GM12873 (cell line): ENCODE data around the gene FAM13B.

ENCODE experiments used
- TF ChIP-seq, protein P1 (sequence below): IDR thresholded peaks from 2 replicates; pipeline ENCODE4 v1.5.1; 2012; ENCODE audit warnings: low read depth, mild to moderate bottlenecking, moderate library complexity, low read length, control low read depth; ENCODE audit not compliant: insufficient read depth; ENCODE audit errors: missing control alignments

FAM13B gene

DNA sequence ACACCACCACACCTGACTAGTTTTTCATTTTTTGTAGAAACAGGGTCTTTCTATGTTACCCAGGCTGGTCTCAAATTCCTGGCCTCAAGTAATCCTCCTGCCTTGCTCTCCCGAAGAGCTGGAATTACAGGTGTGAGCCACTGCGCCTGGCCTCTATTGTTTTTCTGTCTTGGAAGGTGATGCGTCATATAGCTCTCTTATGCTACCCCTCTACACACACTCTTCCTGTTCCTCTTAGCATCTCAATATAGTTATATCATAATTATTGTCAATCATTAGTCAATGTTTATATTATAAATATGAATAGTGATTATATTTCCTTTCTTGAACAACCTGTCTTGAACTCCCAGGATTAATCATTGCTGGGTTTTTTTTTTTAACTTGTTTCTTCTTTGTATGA is 136.3 kb downstream of the FAM13B start:
- TF ChIP-seq, protein P1, sequence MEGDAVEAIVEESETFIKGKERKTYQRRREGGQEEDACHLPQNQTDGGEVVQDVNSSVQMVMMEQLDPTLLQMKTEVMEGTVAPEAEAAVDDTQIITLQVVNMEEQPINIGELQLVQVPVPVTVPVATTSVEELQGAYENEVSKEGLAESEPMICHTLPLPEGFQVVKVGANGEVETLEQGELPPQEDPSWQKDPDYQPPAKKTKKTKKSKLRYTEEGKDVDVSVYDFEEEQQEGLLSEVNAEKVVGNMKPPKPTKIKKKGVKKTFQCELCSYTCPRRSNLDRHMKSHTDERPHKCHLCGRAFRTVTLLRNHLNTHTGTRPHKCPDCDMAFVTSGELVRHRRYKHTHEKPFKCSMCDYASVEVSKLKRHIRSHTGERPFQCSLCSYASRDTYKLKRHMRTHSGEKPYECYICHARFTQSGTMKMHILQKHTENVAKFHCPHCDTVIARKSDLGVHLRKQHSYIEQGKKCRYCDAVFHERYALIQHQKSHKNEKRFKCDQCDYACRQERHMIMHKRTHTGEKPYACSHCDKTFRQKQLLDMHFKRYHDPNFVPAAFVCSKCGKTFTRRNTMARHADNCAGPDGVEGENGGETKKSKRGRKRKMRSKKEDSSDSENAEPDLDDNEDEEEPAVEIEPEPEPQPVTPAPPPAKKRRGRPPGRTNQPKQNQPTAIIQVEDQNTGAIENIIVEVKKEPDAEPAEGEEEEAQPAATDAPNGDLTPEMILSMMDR, result no peak

DNA sequence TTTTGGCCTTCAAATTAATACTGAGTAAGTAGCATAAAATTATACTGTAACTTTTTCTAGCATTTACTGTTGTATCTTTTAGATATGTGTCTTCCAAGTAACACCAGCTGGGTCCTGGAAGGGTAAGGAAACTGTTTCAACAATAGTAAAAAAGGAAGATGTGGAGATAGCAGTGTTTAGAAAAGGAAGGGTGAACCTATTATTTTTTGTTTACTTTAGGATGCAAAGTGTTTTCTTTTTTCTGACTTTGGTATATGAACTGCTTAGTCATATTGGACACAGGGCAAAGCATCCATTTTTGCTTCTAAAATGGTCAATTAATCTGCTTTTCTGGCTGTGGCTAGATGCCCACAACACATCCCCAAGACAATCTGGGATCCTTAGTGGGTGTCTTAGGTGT is 138.3 kb downstream of the FAM13B start:
- TF ChIP-seq, protein P1, result no peak

DNA sequence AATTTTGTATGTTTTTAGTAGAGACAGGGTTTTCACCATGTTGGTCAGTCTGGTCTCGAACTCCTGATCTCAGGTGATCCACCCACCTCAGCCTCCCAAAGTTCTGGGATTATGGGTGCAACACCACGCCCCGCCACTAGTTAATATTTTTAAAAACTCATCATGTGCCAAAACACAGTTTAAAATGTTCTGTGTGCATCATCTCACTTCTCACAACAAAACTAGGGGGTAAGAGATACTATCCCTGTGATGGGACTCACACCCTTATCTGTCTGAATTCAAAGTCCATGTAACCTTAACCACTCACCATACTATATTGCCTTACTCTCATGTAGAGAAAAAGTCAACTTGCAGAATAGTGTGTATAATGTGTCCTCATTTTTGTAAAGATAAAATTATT is 141.0 kb downstream of the FAM13B start:
- TF ChIP-seq, protein P1, result peak; percentile 24

DNA sequence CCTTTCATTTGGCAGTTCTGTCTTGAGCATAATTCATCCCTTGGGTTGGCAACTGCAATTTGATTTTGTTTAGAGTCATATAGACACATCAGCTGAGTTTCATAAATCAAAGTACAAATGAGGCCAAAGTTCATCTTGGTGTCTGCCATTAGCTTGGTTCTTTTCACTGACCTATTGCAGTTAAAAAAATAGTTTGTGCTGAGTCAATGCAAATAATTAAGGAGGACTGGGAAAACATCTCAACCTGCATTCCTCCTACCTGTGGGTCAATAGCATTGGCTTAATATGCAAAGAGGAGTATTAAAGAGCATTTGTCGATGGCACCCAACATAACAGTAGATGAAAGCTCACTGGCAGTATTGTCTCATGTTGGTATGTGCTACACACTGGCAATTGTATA is 142.0 kb downstream of the FAM13B start:
- TF ChIP-seq, protein P1, result no peak

DNA sequence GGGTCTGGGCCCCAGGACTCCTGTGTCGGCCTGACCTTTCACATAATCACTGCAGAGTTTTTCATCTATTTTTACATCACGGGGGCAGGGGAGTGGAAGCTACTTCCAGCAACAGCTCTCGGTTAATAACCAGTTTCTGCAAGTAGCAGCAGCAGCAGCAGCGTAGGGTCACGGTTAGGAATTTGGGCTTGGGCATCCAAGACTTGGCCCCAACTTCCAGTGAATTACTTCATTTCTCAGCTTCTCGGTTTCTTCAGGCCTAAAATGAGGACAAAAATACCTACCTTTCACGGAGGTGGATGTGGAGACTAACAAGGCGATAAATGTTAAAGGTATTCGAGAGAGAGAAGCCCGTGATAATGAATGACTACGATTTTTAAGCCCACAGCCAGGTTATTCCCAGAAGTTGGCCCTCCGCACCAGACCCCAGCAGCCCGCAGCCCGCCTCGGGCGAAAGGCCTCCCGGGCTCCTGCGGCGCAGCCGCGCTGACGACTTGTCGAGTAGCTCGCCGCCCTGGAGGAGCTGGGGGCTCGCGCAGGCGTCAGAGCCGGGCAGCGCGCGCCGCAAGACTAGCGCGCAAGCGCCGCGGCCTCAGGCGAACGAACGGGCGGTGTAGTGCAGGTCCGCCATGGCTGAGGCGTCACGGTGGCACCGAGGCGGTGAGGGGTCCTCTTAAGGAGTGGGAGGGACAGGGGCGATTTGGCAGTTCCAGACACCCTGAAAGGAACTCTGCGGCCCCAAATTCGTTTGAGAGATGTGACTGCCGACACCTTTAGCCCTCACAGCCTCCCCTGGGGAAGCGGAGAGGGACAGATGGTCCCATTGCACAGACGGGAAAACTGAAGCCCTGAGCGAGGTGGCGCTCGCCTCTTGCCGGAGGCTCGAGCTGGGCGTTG is 143.8 kb downstream of the FAM13B start, which contains the start of gene PKD2L2:
TSS of gene PKD2L2 (plus strand) at position 595 of the 897 bp plus-strand sequence. CDS start at position 630, 35 bp downstream.
- TF ChIP-seq, protein P1, result no peak

DNA sequence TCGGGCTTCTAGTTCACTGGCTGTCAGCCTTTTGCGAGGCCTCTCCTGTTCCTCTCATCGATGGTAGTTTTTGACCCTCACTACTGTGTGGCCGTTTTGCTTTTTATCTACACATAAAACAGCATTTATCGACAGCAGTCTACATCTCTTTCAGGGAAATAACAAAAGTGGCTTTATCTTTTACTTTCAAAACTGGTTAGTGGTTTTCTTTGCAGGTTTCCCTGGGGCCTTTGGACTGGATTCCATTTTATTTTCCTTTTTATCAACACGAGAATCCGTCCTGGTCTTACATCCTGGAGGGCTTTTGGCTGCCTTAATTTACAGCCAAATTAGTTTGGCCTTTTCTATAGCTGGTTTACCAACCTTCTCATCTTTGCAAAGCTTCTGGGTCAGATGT is 144.4 kb downstream of the FAM13B start:
- TF ChIP-seq, protein P1, result no peak
